ENCODE results near the gene SIRT5.
A peak's percentile ranks its signal among the peaks of the same experiment; 100 is the strongest.

The SIRT5 gene

GRCh38 chr6:13565921-13566320, 8.5 kb upstream of the SIRT5 start:
- H3K4me1 ChIP-seq (ENCODE audit: control insufficient read depth in 5 of 5, insufficient read depth in 5 of 5, low read length in 5 of 5), result peaks cover 0 to 9% (median 0%) of the 10 kb centered on the region in 5 donors
- no peak overlapping the region for H3K27ac ChIP-seq (ENCODE audit: low read depth, low read length)
- no peaks in the 10 kb centered on the region for H3K36me3 ChIP-seq (ENCODE audit: control insufficient read depth in 5 of 5, insufficient read depth in 5 of 5, low read length in 5 of 5)
- H3K27me3 ChIP-seq (ENCODE audit: control insufficient read depth in 5 of 5, insufficient read depth in 4 of 5, low read length in 5 of 5), result peaks cover 0 to 2% (median 0%) of the 10 kb centered on the region in 5 donors
- no peaks in the 10 kb centered on the region for H3K9me3 ChIP-seq (ENCODE audit: control insufficient read depth in 5 of 5, low read length in 5 of 5)
- no peak overlapping the region for H3K4me3 ChIP-seq (ENCODE audit: low read depth in 1 of 5, low read length in 5 of 5)
- H3K9ac ChIP-seq (ENCODE audit: low read length in 5 of 5), result no peak overlapping the region

- Histone ChIP-seq H3K9me3 (ENCODE audit: control insufficient read depth in 5 of 5, low read length in 5 of 5) (no peaks in the 10 kb centered on the region), H3K9ac (ENCODE audit: low read length in 5 of 5) (no peak overlapping the region), H3K27me3 (ENCODE audit: control insufficient read depth in 5 of 5, insufficient read depth in 4 of 5, low read length in 5 of 5) (peaks cover 0 to 2% (median 0%) of the 10 kb centered on the region in 5 donors), H3K4me3 (ENCODE audit: low read depth in 1 of 5, low read length in 5 of 5) (no peak overlapping the region), H3K36me3 (ENCODE audit: control insufficient read depth in 5 of 5, insufficient read depth in 5 of 5, low read length in 5 of 5) (no peaks in the 10 kb centered on the region), H3K4me1 (ENCODE audit: control insufficient read depth in 5 of 5, insufficient read depth in 5 of 5, low read length in 5 of 5) (peaks cover 0 to 8% (median 0%) of the 10 kb centered on the region in 5 donors), H3K27ac (ENCODE audit: low read depth, low read length) (no peak overlapping the region)
These were observed 7.9 kb upstream of the SIRT5 start for GRCh38 chr6:13566500-13566899.

GRCh38 chr6:13568970-13569369, 5.4 kb upstream of the SIRT5 start:
- H3K27ac ChIP-seq (ENCODE audit: low read depth, low read length), result no peak overlapping the region
- H3K4me1 ChIP-seq (ENCODE audit: control insufficient read depth in 5 of 5, insufficient read depth in 5 of 5, low read length in 5 of 5), result peaks cover 0 to 9% (median 7%) of the 10 kb centered on the region in 5 donors
- peaks cover 0 to 2% (median 0%) of the 10 kb centered on the region in 5 donors for H3K27me3 ChIP-seq (ENCODE audit: control insufficient read depth in 5 of 5, insufficient read depth in 4 of 5, low read length in 5 of 5)
- no peak overlapping the region for H3K9ac ChIP-seq (ENCODE audit: low read length in 5 of 5)
- H3K4me3 ChIP-seq (ENCODE audit: low read depth in 1 of 5, low read length in 5 of 5), result no peak overlapping the region
- no peaks in the 10 kb centered on the region for H3K36me3 ChIP-seq (ENCODE audit: control insufficient read depth in 5 of 5, insufficient read depth in 5 of 5, low read length in 5 of 5)
- no peaks in the 10 kb centered on the region for H3K9me3 ChIP-seq (ENCODE audit: control insufficient read depth in 5 of 5, low read length in 5 of 5)

- Histone ChIP-seq H3K4me1 (ENCODE audit: control insufficient read depth in 5 of 5, insufficient read depth in 5 of 5, low read length in 5 of 5) (peaks cover 0 to 16% (median 12%) of the 10 kb centered on the region in 5 donors), H3K27ac (ENCODE audit: low read depth, low read length) (no peak overlapping the region), H3K4me3 (ENCODE audit: low read depth in 1 of 5, low read length in 5 of 5) (no peak overlapping the region), H3K9me3 (ENCODE audit: control insufficient read depth in 5 of 5, low read length in 5 of 5) (no peaks in the 10 kb centered on the region), H3K36me3 (ENCODE audit: control insufficient read depth in 5 of 5, insufficient read depth in 5 of 5, low read length in 5 of 5) (no peaks in the 10 kb centered on the region), H3K27me3 (ENCODE audit: control insufficient read depth in 5 of 5, insufficient read depth in 4 of 5, low read length in 5 of 5) (peaks cover 0 to 2% (median 0%) of the 10 kb centered on the region in 5 donors), H3K9ac (ENCODE audit: low read length in 5 of 5) (no peak overlapping the region)
These were observed 2.2 kb upstream of the SIRT5 start for GRCh38 chr6:13572240-13572639.

- H3K9ac ChIP-seq (ENCODE audit: low read length in 5 of 5), result peak overlapping the region in 4 of 5 donors; percentile 1 to 87 (median 66)
- H3K4me1 ChIP-seq (ENCODE audit: control insufficient read depth in 5 of 5, insufficient read depth in 5 of 5, low read length in 5 of 5), result peaks cover 0 to 16% (median 12%) of the 10 kb centered on the region in 5 donors
- H3K27ac ChIP-seq (ENCODE audit: low read depth, low read length), result peak overlapping the region; percentile 93
- H3K4me3 ChIP-seq (ENCODE audit: low read depth in 1 of 5, low read length in 5 of 5), result peak overlapping the region in 4 of 5 donors; percentile 80 to 86 (median 82)
- peaks cover 0 to 2% (median 0%) of the 10 kb centered on the region in 5 donors for H3K27me3 ChIP-seq (ENCODE audit: control insufficient read depth in 5 of 5, insufficient read depth in 4 of 5, low read length in 5 of 5)
- no peaks in the 10 kb centered on the region for H3K36me3 ChIP-seq (ENCODE audit: control insufficient read depth in 5 of 5, insufficient read depth in 5 of 5, low read length in 5 of 5)
- H3K9me3 ChIP-seq (ENCODE audit: control insufficient read depth in 5 of 5, low read length in 5 of 5), result no peaks in the 10 kb centered on the region
These were observed 1.3 kb upstream of the SIRT5 start for GRCh38 chr6:13572951-13573654.

- Histone ChIP-seq H3K27me3 (ENCODE audit: control insufficient read depth in 5 of 5, insufficient read depth in 4 of 5, low read length in 5 of 5) (no peaks in the 10 kb centered on the region), H3K4me3 (ENCODE audit: low read depth in 1 of 5, low read length in 5 of 5) (peak overlapping the region; percentile 69 to 86 (median 81)), H3K27ac (ENCODE audit: low read depth, low read length) (peak overlapping the region; percentile 93), H3K9me3 (ENCODE audit: control insufficient read depth in 5 of 5, low read length in 5 of 5) (no peaks in the 10 kb centered on the region), H3K4me1 (ENCODE audit: control insufficient read depth in 5 of 5, insufficient read depth in 5 of 5, low read length in 5 of 5) (peaks cover 0 to 16% (median 12%) of the 10 kb centered on the region in 5 donors), H3K36me3 (ENCODE audit: control insufficient read depth in 5 of 5, insufficient read depth in 5 of 5, low read length in 5 of 5) (no peaks in the 10 kb centered on the region), H3K9ac (ENCODE audit: low read length in 5 of 5) (peak overlapping the region; percentile 1 to 87 (median 60))
These were observed 711 bp upstream of the SIRT5 start for GRCh38 chr6:13573669-13574110.

- Histone ChIP-seq H3K9me3 (ENCODE audit: control insufficient read depth in 5 of 5, low read length in 5 of 5) (no peaks in the 10 kb centered on the region), H3K4me3 (ENCODE audit: low read depth in 1 of 5, low read length in 5 of 5) (peak overlapping the region; percentile 80 to 86 (median 84)), H3K9ac (ENCODE audit: low read length in 5 of 5) (peak overlapping the region in 4 of 5 donors; percentile 71 to 85 (median 82)), H3K4me1 (ENCODE audit: control insufficient read depth in 5 of 5, insufficient read depth in 5 of 5, low read length in 5 of 5) (peaks cover 0 to 16% (median 12%) of the 10 kb centered on the region in 5 donors), H3K36me3 (ENCODE audit: control insufficient read depth in 5 of 5, insufficient read depth in 5 of 5, low read length in 5 of 5) (no peaks in the 10 kb centered on the region), H3K27me3 (ENCODE audit: control insufficient read depth in 5 of 5, insufficient read depth in 4 of 5, low read length in 5 of 5) (no peaks in the 10 kb centered on the region), H3K27ac (ENCODE audit: low read depth, low read length) (peak overlapping the region; percentile 93)
These were observed 241 bp upstream of the SIRT5 start for GRCh38 chr6:13574149-13574570.

GRCh38 chr6:13575377-13575775, 975 bp downstream of the SIRT5 start:
- Histone ChIP-seq H3K27me3 (ENCODE audit: control insufficient read depth in 5 of 5, insufficient read depth in 4 of 5, low read length in 5 of 5) (no peaks in the 10 kb centered on the region), H3K4me3 (ENCODE audit: low read depth in 1 of 5, low read length in 5 of 5) (peak overlapping the region; percentile 51 to 84 (median 81)), H3K9me3 (ENCODE audit: control insufficient read depth in 5 of 5, low read length in 5 of 5) (no peaks in the 10 kb centered on the region), H3K9ac (ENCODE audit: low read length in 5 of 5) (peak overlapping the region in 2 of 5 donors; percentile 82 to 85), H3K4me1 (ENCODE audit: control insufficient read depth in 5 of 5, insufficient read depth in 5 of 5, low read length in 5 of 5) (peaks cover 0 to 16% (median 12%) of the 10 kb centered on the region in 5 donors), H3K27ac (ENCODE audit: low read depth, low read length) (peak overlapping the region; percentile 93), H3K36me3 (ENCODE audit: control insufficient read depth in 5 of 5, insufficient read depth in 5 of 5, low read length in 5 of 5) (peaks cover 0 to 4% (median 3%) of the 10 kb centered on the region in 5 donors)

- Histone ChIP-seq H3K36me3 (ENCODE audit: control insufficient read depth in 5 of 5, insufficient read depth in 5 of 5, low read length in 5 of 5) (peaks cover 0 to 4% (median 3%) of the 10 kb centered on the region in 5 donors), H3K9ac (ENCODE audit: low read length in 5 of 5) (no peak overlapping the region), H3K9me3 (ENCODE audit: control insufficient read depth in 5 of 5, low read length in 5 of 5) (no peaks in the 10 kb centered on the region), H3K27ac (ENCODE audit: low read depth, low read length) (no peak overlapping the region), H3K27me3 (ENCODE audit: control insufficient read depth in 5 of 5, insufficient read depth in 4 of 5, low read length in 5 of 5) (no peaks in the 10 kb centered on the region), H3K4me3 (ENCODE audit: low read depth in 1 of 5, low read length in 5 of 5) (no peak overlapping the region), H3K4me1 (ENCODE audit: control insufficient read depth in 5 of 5, insufficient read depth in 5 of 5, low read length in 5 of 5) (peaks cover 0 to 16% (median 12%) of the 10 kb centered on the region in 5 donors)
These were observed 1.6 kb downstream of the SIRT5 start for GRCh38 chr6:13576017-13576416.

GRCh38 chr6:13577926-13578325, 3.5 kb downstream of the SIRT5 start:
- no peaks in the 10 kb centered on the region for H3K27me3 ChIP-seq (ENCODE audit: control insufficient read depth in 5 of 5, insufficient read depth in 4 of 5, low read length in 5 of 5)
- no peaks in the 10 kb centered on the region for H3K9me3 ChIP-seq (ENCODE audit: control insufficient read depth in 5 of 5, low read length in 5 of 5)
- peaks cover 0 to 16% (median 12%) of the 10 kb centered on the region in 5 donors for H3K4me1 ChIP-seq (ENCODE audit: control insufficient read depth in 5 of 5, insufficient read depth in 5 of 5, low read length in 5 of 5)
- no peak overlapping the region for H3K27ac ChIP-seq (ENCODE audit: low read depth, low read length)
- peaks cover 4 to 14% (median 9%) of the 10 kb centered on the region in 5 donors for H3K36me3 ChIP-seq (ENCODE audit: control insufficient read depth in 5 of 5, insufficient read depth in 5 of 5, low read length in 5 of 5)
- no peak overlapping the region for H3K9ac ChIP-seq (ENCODE audit: low read length in 5 of 5)
- no peak overlapping the region for H3K4me3 ChIP-seq (ENCODE audit: low read depth in 1 of 5, low read length in 5 of 5)
